ES-I3 (cell line): Measurements from ENCODE around the gene NDUFS2.

Source experiments
- H3K36me3 ChIP-seq: 2 replicates; pipeline ENCODE4 v1.6.1; 2013; ENCODE audit warnings: mild to moderate bottlenecking, low read length, control low read depth, moderate library complexity; ENCODE audit not compliant: insufficient read depth
- H3K4me1 ChIP-seq: 2 replicates; pipeline ENCODE4 v1.6.1; 2013; ENCODE audit warnings: mild to moderate bottlenecking, control low read depth, low read length; ENCODE audit not compliant: insufficient read depth
- H3K9ac ChIP-seq: 2 replicates; pipeline ENCODE4 v1.6.1; 2013; ENCODE audit warnings: low read depth, mild to moderate bottlenecking, low read length, moderate library complexity
- H3K9me3 ChIP-seq: 2 replicates; pipeline ENCODE4 v1.6.1; 2013; ENCODE audit warnings: mild to moderate bottlenecking, low read length, moderate library complexity; ENCODE audit not compliant: control insufficient read depth, insufficient read depth

The NDUFS2 gene

GRCh38 chr1:161201836-161202712 lies at the start of gene NDUFS2:
TSS of gene NDUFS2 (plus strand) at chr1:161202367. CDS start at chr1:161202386, 19 bp downstream.
- Histone ChIP-seq H3K4me1 (peaks cover 23% of the 10 kb centered on the region), H3K36me3 (peaks cover 8% of the 10 kb centered on the region), H3K9me3 (no peaks in the 10 kb centered on the region), H3K9ac (peak within 1 kb of the TSS; percentile 97)

GRCh38 chr1:161153176-161153575 lies 49.0 kb upstream of the NDUFS2 start:
- no peaks in the 10 kb centered on the region for H3K9me3 ChIP-seq
- no peaks in the 10 kb centered on the region for H3K36me3 ChIP-seq
- peak overlapping the region; percentile 89; the same call in 1 of the 2 replicates for H3K9ac ChIP-seq
- H3K4me1 ChIP-seq = no peaks in the 10 kb centered on the region

- H3K9ac ChIP-seq = peak within 1 kb of the TSS; percentile 89
- no peaks in the 10 kb centered on the region for H3K4me1 ChIP-seq
- no peaks in the 10 kb centered on the region for H3K9me3 ChIP-seq
Observed at GRCh38 chr1:161153682-161154337, 48.4 kb upstream of the NDUFS2 start, which contains the start of gene UFC1. TSS of gene UFC1 (plus strand) at chr1:161153978. CDS start at chr1:161153998, 20 bp downstream.

GRCh38 chr1:161157867-161158266 lies 44.3 kb upstream of the NDUFS2 start:
- H3K9ac ChIP-seq = no peak overlapping the region
- no peaks in the 10 kb centered on the region for H3K4me1 ChIP-seq
- H3K36me3 ChIP-seq = no peaks in the 10 kb centered on the region
- no peaks in the 10 kb centered on the region for H3K9me3 ChIP-seq

More at GRCh38 chr1:161153682-161154337, 48.4 kb upstream of the NDUFS2 start, which contains the start of gene UFC1:
- no peaks in the 10 kb centered on the region for H3K36me3 ChIP-seq

GRCh38 chr1:161158316-161159010 lies 43.7 kb upstream of the NDUFS2 start:
- Histone ChIP-seq H3K9ac (peak overlapping the region; percentile 57; the same call in 1 of the 2 replicates), H3K4me1 (no peaks in the 10 kb centered on the region), H3K36me3 (no peaks in the 10 kb centered on the region), H3K9me3 (no peaks in the 10 kb centered on the region)

GRCh38 chr1:161159087-161159912 lies 42.9 kb upstream of the NDUFS2 start, which contains the start of gene USP21:
TSS of gene USP21 (plus strand) at chr1:161159500. CDS start at chr1:161160641, 1,141 bp downstream.
- H3K4me1 ChIP-seq = no peaks in the 10 kb centered on the region
- no peaks in the 10 kb centered on the region for H3K9me3 ChIP-seq
- H3K9ac ChIP-seq = peak within 1 kb of the TSS; percentile 57
- no peaks in the 10 kb centered on the region for H3K36me3 ChIP-seq

GRCh38 chr1:161159913-161160243 lies 42.3 kb upstream of the NDUFS2 start:
- Histone ChIP-seq H3K9me3 (no peaks in the 10 kb centered on the region), H3K36me3 (no peaks in the 10 kb centered on the region), H3K9ac (peak overlapping the region; percentile 57), H3K4me1 (no peaks in the 10 kb centered on the region)

- no peaks in the 10 kb centered on the region for H3K9me3 ChIP-seq
- no peaks in the 10 kb centered on the region for H3K36me3 ChIP-seq
- no peak overlapping the region for H3K9ac ChIP-seq
- H3K4me1 ChIP-seq = peaks cover 4% of the 10 kb centered on the region; the same call in 1 of the 2 replicates
Observed at GRCh38 chr1:161160671-161161145, 41.5 kb upstream of the NDUFS2 start.

GRCh38 chr1:161161652-161162051 lies 40.5 kb upstream of the NDUFS2 start:
- Histone ChIP-seq H3K9me3 (no peaks in the 10 kb centered on the region), H3K9ac (no peak overlapping the region), H3K36me3 (no peaks in the 10 kb centered on the region), H3K4me1 (peaks cover 4% of the 10 kb centered on the region; the same call in 1 of the 2 replicates)

GRCh38 chr1:161162052-161162451 lies 40.1 kb upstream of the NDUFS2 start:
- H3K36me3 ChIP-seq = no peaks in the 10 kb centered on the region
- H3K4me1 ChIP-seq = peaks cover 4% of the 10 kb centered on the region; the same call in 1 of the 2 replicates
- no peak overlapping the region for H3K9ac ChIP-seq
- H3K9me3 ChIP-seq = no peaks in the 10 kb centered on the region

GRCh38 chr1:161162806-161163205 lies 39.4 kb upstream of the NDUFS2 start:
- peaks cover 4% of the 10 kb centered on the region; the same call in 1 of the 2 replicates for H3K4me1 ChIP-seq
- no peaks in the 10 kb centered on the region for H3K36me3 ChIP-seq
- no peaks in the 10 kb centered on the region for H3K9me3 ChIP-seq
- no peak overlapping the region for H3K9ac ChIP-seq

GRCh38 chr1:161163793-161164192 lies 38.4 kb upstream of the NDUFS2 start:
- Histone ChIP-seq H3K36me3 (no peaks in the 10 kb centered on the region), H3K9me3 (no peaks in the 10 kb centered on the region), H3K9ac (no peak overlapping the region), H3K4me1 (peaks cover 4% of the 10 kb centered on the region; the same call in 1 of the 2 replicates)

GRCh38 chr1:161164901-161165610 lies 37.1 kb upstream of the NDUFS2 start:
- Histone ChIP-seq H3K36me3 (no peaks in the 10 kb centered on the region), H3K4me1 (peaks cover 4% of the 10 kb centered on the region; the same call in 1 of the 2 replicates), H3K9me3 (no peaks in the 10 kb centered on the region), H3K9ac (peak overlapping the region; percentile 74; the same call in 1 of the 2 replicates)
